ENCODE measurements around the gene BAZ2B.
"Not testable (repeated sequence)": the region's sequence is repeated elsewhere in the genome, so short reads cannot be mapped to it uniquely, and the experiment has no call there.

BAZ2B gene

GRCh38 chr2:159402790-159403189 is 213.6 kb downstream of the BAZ2B start:
- no peak for DNase-seq (ENCODE audit: extremely low read depth, low read depth)
- no peak overlapping the region for H3K4me3 ChIP-seq (replicated peaks; ENCODE audit: low read depth, low read length)
- no peak for TF ChIP-seq CTCF (IDR thresholded peaks at IDR 0.05; ENCODE audit: low read depth, low read length, missing control alignments)

DNA sequence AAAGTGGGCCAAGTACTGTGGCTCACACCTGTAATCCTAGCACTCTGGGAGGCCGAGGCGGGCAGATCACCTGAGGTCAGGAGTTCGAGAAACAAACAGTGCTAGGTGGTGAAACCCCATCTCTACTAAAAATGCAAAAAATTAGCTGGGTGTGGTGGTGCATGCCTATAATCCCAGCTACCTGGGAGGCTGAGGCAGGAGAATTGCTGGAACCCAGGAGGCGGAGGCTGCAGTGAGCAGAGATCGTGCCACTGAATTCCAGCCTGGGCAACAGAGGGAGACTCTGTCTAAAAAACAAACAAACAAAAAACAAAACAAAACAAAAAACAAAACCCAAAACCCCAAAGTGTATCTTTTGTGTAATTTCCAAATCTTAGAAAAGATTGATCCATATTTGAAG is 214.2 kb downstream of the BAZ2B start:
- not testable (repeated sequence) for DNase-seq (ENCODE audit: extremely low read depth, low read depth); H3K4me3 ChIP-seq (replicated peaks; ENCODE audit: low read depth, low read length)

- no peak overlapping the region for H3K4me3 ChIP-seq (replicated peaks; ENCODE audit: low read depth, low read length)
- DNase-seq (ENCODE audit: extremely low read depth, low read depth): peak; percentile 16
- no peak for TF ChIP-seq CTCF (IDR thresholded peaks at IDR 0.05; ENCODE audit: low read depth, low read length, missing control alignments)
Measured at GRCh38 chr2:159399716-159400415, 216.5 kb downstream of the BAZ2B start.

GRCh38 chr2:159396799-159397198 is 219.5 kb downstream of the BAZ2B start:
- no peak for TF ChIP-seq CTCF (IDR thresholded peaks at IDR 0.05; ENCODE audit: low read depth, low read length, missing control alignments)
- H3K4me3 ChIP-seq (replicated peaks; ENCODE audit: low read depth, low read length): no peak overlapping the region
- DNase-seq (ENCODE audit: extremely low read depth, low read depth): no peak

DNA sequence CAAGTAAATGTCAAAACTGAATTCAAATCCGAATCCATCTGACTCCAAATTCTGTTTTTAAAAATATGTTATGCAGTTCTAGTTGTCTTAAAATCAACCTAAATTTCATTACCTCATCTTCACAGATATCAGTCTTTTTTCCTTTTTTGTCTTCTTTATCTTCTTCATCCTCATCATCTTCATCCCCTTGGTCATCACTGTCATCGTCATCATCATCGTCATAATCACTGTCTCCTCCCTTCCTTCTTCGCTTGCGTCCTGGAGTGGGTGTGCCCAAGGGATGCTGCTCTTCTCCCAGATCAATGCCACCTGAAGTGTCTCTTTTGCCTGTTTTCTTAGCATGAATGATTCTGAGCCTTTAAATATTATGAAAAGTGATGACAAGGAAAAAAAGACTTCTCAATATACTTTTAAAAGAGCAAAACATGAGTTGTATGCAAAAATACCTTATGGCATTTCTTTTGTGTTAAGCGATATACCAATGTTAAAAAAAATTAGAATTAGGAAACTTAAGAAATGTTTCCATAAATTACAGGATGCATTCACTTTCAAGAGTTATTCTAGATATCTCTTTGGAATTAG is 233.8 kb downstream of the BAZ2B start:
- TF ChIP-seq CTCF (IDR thresholded peaks at IDR 0.05; ENCODE audit: low read depth, low read length, missing control alignments): no peak
- no peak overlapping the region for H3K4me3 ChIP-seq (replicated peaks; ENCODE audit: low read depth, low read length)
- DNase-seq (ENCODE audit: extremely low read depth, low read depth): no peak

- no peak for DNase-seq (ENCODE audit: extremely low read depth, low read depth)
- TF ChIP-seq CTCF (IDR thresholded peaks at IDR 0.05; ENCODE audit: low read depth, low read length, missing control alignments): no peak
- H3K4me3 ChIP-seq (replicated peaks; ENCODE audit: low read depth, low read length): no peak overlapping the region
Measured at GRCh38 chr2:159381574-159381973, 234.8 kb downstream of the BAZ2B start.

DNA sequence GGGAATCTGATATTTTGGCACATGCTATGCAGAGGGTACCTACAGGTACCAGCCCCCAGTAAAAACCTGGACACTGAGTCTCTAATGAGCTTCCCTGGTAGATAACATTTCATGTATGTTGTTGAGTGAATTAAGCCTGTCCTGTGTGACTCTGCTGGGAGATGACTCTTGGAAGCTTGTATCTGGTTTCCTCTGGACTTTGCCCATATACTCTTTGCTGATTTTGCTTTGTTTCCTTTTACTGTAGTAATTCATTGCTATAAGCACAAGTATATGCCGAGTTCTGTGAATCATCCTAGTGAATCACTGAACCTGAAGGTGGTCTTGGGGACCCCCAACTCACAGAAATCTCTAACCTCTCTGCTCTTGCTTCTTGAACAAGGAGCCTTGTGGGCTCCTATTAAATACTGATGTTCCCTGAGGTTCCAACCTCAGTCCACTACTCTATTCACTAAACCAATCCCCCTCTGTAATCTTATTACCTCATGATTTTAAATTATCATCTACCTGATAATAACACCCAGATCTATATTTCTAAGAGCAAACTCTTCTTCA is 235.6 kb downstream of the BAZ2B start:
- TF ChIP-seq CTCF (IDR thresholded peaks at IDR 0.05; ENCODE audit: low read depth, low read length, missing control alignments): no peak
- H3K4me3 ChIP-seq (replicated peaks; ENCODE audit: low read depth, low read length): no peak overlapping the region
- DNase-seq (ENCODE audit: extremely low read depth, low read depth): no peak
